ENCODE data around the gene EPHX1. TPM values are rescaled to one million over a fixed set of nuclear protein-coding genes. Genes with fewer than 3 reads are reported as not detected.
"Not testable (repeated sequence)": the region's sequence is repeated elsewhere in the genome, so short reads cannot be mapped to it uniquely, and the experiment has no call there.

The EPHX1 gene
- total RNA-seq, 1 experiment from 2014 or later = 35.8 TPM

DNA sequence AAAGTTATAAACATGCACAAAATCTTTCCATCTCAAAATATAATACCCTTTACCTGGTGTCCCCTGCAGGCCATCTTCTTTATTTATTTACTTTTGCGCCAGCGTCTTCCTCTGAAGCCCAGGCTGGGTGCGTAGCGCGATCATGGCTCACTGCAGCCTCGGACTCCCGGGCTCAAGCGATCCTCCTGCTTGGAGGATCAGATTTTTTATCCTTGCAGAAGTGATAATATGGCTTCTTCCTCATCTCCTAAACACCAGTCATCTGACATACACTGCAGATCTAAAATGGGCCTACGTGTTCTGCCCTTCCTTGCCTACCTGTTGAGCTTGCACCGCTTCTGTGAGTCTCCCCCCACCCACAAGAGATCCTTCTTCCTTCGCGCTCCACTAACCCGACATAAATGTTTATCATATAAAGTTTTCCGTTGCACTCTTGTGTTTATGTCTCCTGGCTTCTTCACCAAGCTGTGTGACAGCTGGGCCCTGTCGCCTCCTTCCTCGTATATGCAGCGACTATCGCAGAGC lies 32.8 kb upstream of the EPHX1 start:
- BruUV-seq (replicated peaks) = no TSS peak
- ChIA-PET POLR2A (interaction anchor here (0.6 to 5.5 kb wide), 91 partner anchors 9 to 458 kb away, joined by 3 to 135 read pairs (median 8); partner anchors contain the start of genes ENAH, EPHX1, H3-3A and LBR), CTCF (interaction anchor here (0.5 to 19.3 kb wide), 78 partner anchors 9 to 346 kb away, joined by 3 to 712 read pairs (median 5); partner anchors contain the start of genes ENAH, EPHX1 and TMEM63A)
- Mint-ChIP-seq H3K27me3 (ENCODE audit: insufficient read depth, unreplicated experiment) (no peaks in the 10 kb centered on the region), H3K4me1 (ENCODE audit: insufficient read depth, unreplicated experiment) (peaks cover 15% of the 10 kb centered on the region), H3K4me3 (ENCODE audit: unreplicated experiment) (no peak overlapping the region), H3K36me3 (ENCODE audit: insufficient read depth, unreplicated experiment) (peaks cover 22% of the 10 kb centered on the region), H3K27ac (ENCODE audit: low read depth, unreplicated experiment) (no peak overlapping the region), H3K9me3 (ENCODE audit: unreplicated experiment) (no peaks in the 10 kb centered on the region)
- intact Hi-C loops (cut with micrococcal nuclease) = loop anchor here (1.0 kb wide), 5 partner anchors 69 to 269 kb away; partner anchors contain the start of genes PYCR2 and TMEM63A
- TF ChIP-seq, protein P1, sequence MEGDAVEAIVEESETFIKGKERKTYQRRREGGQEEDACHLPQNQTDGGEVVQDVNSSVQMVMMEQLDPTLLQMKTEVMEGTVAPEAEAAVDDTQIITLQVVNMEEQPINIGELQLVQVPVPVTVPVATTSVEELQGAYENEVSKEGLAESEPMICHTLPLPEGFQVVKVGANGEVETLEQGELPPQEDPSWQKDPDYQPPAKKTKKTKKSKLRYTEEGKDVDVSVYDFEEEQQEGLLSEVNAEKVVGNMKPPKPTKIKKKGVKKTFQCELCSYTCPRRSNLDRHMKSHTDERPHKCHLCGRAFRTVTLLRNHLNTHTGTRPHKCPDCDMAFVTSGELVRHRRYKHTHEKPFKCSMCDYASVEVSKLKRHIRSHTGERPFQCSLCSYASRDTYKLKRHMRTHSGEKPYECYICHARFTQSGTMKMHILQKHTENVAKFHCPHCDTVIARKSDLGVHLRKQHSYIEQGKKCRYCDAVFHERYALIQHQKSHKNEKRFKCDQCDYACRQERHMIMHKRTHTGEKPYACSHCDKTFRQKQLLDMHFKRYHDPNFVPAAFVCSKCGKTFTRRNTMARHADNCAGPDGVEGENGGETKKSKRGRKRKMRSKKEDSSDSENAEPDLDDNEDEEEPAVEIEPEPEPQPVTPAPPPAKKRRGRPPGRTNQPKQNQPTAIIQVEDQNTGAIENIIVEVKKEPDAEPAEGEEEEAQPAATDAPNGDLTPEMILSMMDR (IDR thresholded peaks at IDR 0.05; ENCODE audit: unreplicated experiment) = no peak
- no peak for DNase-seq (ENCODE audit: unreplicated experiment)

DNA sequence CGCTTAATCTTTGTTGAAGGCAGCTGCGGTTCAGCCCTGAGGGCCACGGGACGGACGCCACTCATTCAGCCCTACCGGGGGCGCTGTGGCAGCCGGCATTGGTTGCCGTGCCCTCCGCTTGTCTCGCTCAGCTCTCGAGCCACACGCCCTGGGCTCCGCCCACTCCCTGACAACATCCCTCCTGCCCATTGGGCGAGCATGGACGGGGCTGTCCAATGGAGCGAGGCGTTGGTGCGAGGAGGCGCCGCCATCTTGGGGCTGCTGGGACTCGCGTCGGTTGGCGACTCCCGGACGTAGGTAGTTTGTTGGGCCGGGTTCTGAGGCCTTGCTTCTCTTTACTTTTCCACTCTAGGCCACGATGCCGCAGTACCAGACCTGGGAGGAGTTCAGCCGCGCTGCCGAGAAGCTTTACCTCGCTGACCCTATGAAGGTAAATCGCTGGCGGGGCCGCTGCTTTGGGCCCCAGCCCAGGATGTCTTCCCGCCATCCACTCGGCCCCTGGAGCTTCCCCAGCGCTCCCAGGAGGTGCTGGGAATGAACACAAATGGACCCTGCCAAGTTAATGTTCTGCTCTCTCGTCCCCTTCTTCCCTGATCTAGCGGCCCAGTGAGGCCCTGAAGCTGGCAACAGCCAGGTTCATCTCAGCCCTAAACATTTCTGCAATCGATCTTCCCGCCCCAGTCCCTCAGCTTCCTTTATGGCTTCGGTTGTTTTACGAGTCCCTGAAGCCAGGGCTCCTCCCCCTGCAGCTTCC lies 32.2 kb upstream of the EPHX1 start, which contains the start of gene SRP9:
TSS of gene SRP9 (plus strand) at position 244 of the 754 bp plus-strand sequence. CDS start at position 359, 115 bp downstream.
- Mint-ChIP-seq H3K4me1 (ENCODE audit: insufficient read depth, unreplicated experiment) (peaks cover 21% of the 10 kb centered on the region), H3K4me3 (ENCODE audit: unreplicated experiment) (no peak within 1 kb of the TSS), H3K27me3 (ENCODE audit: insufficient read depth, unreplicated experiment) (no peaks in the 10 kb centered on the region), H3K36me3 (ENCODE audit: insufficient read depth, unreplicated experiment) (peaks cover 29% of the 10 kb centered on the region), H3K27ac (ENCODE audit: low read depth, unreplicated experiment) (no peak within 1 kb of the TSS), H3K9me3 (ENCODE audit: unreplicated experiment) (no peaks in the 10 kb centered on the region)
- intact Hi-C loops (cut with micrococcal nuclease) = loop anchor here (1.0 kb wide), 6 partner anchors 33 to 269 kb away; partner anchors contain the start of genes EPHX1, PYCR2 and TMEM63A
- TSS peak; percentile 80 for BruUV-seq (replicated peaks)
- CTCF ChIA-PET = interaction anchor here (0.5 to 19.3 kb wide), 94 partner anchors 9 to 347 kb away, joined by 3 to 712 read pairs (median 4); partner anchors contain the start of genes ENAH, EPHX1, PYCR2 and TMEM63A
- peak; percentile 100 for DNase-seq (ENCODE audit: unreplicated experiment)
- POLR2A ChIA-PET = interaction anchor here (0.6 to 5.5 kb wide), 115 partner anchors 8 to 524 kb away, joined by 3 to 135 read pairs (median 6); partner anchors contain the start of genes ENAH, EPHX1, H3-3A and LBR
- TF ChIP-seq, protein P1 (IDR thresholded peaks at IDR 0.05; ENCODE audit: unreplicated experiment) = peak; percentile 96

DNA sequence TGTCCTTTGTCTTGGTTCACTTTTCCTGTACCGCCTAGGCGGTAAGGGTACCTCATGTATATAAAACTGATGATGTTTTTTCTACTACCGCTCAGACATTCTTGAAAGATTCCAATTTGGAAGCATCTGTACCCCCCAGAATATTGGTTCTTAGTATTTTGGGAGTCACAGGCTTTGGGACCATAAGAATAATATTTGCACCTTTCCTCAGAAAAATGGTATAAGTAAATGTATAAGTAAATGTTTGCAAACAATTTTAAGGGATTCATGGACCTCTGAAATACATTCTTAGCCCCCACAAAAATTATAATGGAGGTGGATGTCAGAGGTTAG lies 31.6 kb upstream of the EPHX1 start:
- Mint-ChIP-seq H3K4me3 (ENCODE audit: unreplicated experiment) (no peak overlapping the region), H3K27me3 (ENCODE audit: insufficient read depth, unreplicated experiment) (no peaks in the 10 kb centered on the region), H3K36me3 (ENCODE audit: insufficient read depth, unreplicated experiment) (peaks cover 34% of the 10 kb centered on the region), H3K9me3 (ENCODE audit: unreplicated experiment) (no peaks in the 10 kb centered on the region), H3K27ac (ENCODE audit: low read depth, unreplicated experiment) (no peak overlapping the region), H3K4me1 (ENCODE audit: insufficient read depth, unreplicated experiment) (peaks cover 18% of the 10 kb centered on the region)
- CTCF ChIA-PET = interaction anchor here (0.6 to 19.3 kb wide), 60 partner anchors 8 to 318 kb away, joined by 3 to 712 read pairs (median 7); partner anchors contain the start of genes ENAH, EPHX1, PYCR2 and TMEM63A
- TF ChIP-seq, protein P1 (IDR thresholded peaks at IDR 0.05; ENCODE audit: unreplicated experiment) = no peak
- POLR2A ChIA-PET = interaction anchor here (0.6 to 5.5 kb wide), 101 partner anchors 8 to 523 kb away, joined by 3 to 135 read pairs (median 7); partner anchors contain the start of genes ENAH, EPHX1, H3-3A and LBR
- no TSS peak for BruUV-seq (replicated peaks)
- intact Hi-C loops (cut with micrococcal nuclease) = loop anchor here (1.0 kb wide), 1 partner anchor 32 kb away; the partner anchor contains the start of gene EPHX1
- no peak for DNase-seq (ENCODE audit: unreplicated experiment)

DNA sequence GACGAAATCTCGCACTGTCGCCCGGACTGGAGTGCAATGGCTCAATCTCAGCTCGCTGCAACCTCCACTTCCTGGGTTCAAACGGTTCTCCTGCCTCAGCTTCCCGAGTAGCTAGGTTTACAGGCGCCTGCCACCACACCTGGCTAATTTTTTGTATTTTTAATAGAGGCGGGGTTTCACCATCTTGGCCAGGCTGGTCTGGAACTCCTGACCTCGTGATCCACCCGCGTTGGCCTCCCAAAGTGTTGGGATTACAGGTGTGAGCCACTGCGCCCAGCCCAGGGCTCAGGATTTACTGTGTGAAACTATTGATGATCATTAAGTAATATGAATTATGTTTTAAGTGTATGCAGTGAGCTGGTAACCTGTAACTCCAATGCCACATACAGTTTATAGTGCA lies 30.8 kb upstream of the EPHX1 start:
- POLR2A ChIA-PET = interaction anchor here (0.6 to 5.5 kb wide), 56 partner anchors 10 to 1870 kb away, joined by 3 to 135 read pairs (median 12); partner anchors contain the start of genes ENAH, EPHX1, H3-3A and LBR
- Mint-ChIP-seq H3K36me3 (ENCODE audit: insufficient read depth, unreplicated experiment) (peaks cover 43% of the 10 kb centered on the region), H3K4me1 (ENCODE audit: insufficient read depth, unreplicated experiment) (peaks cover 26% of the 10 kb centered on the region)
- H3K27me3 Mint-ChIP-seq (ENCODE audit: insufficient read depth, unreplicated experiment); H3K4me3 Mint-ChIP-seq (ENCODE audit: unreplicated experiment); H3K9me3 Mint-ChIP-seq (ENCODE audit: unreplicated experiment); BruUV-seq (replicated peaks); intact Hi-C loops (cut with micrococcal nuclease); H3K27ac Mint-ChIP-seq (ENCODE audit: low read depth, unreplicated experiment); DNase-seq (ENCODE audit: unreplicated experiment): not testable (repeated sequence)
- CTCF ChIA-PET = interaction anchor here (0.6 to 19.3 kb wide), 26 partner anchors 8 to 346 kb away, joined by 3 to 712 read pairs (median 9); partner anchors contain the start of genes EPHX1, PYCR2 and TMEM63A

Data from MCF 10A (cell line).